Measurements from ENCODE around the gene ISL2. TPM values are rescaled to one million over a fixed set of nuclear protein-coding genes. Genes with fewer than 3 reads are reported as not detected.

ISL2 gene
- polyA plus RNA-seq, 12 donors, result not detected

DNA sequence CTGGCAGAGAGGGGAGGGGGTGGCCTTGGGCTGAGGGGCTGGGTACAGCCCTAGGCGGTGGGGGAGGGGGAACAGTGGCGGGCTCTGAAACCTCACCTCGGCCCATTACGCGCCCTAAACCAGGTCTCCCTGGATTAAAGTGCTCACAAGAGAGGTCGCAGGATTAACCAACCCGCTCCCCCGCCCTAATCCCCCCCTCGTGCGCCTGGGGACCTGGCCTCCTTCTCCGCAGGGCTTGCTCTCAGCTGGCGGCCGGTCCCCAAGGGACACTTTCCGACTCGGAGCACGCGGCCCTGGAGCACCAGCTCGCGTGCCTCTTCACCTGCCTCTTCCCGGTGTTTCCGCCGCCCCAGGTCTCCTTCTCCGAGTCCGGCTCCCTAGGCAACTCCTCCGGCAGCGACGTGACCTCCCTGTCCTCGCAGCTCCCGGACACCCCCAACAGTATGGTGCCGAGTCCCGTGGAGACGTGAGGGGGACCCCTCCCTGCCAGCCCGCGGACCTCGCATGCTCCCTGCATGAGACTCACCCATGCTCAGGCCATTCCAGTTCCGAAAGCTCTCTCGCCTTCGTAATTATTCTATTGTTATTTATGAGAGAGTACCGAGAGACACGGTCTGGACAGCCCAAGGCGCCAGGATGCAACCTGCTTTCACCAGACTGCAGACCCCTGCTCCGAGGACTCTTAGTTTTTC, 4.9 kb downstream of the ISL2 start:
- no peak for DNase-seq

DNA sequence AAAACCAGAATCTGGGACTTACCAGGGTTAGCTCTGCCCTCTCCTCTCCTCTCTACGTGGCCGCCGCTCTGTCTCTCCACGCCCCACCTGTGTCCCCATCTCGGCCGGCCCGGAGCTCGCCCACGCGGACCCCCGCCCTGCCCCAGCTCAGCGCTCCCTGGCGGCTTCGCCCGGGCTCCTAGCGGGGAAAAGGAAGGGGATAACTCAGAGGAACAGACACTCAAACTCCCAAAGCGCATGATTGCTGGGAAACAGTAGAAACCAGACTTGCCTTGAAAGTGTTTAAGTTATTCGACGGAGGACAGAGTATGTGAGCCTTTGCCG, 5.4 kb downstream of the ISL2 start:
- DNase-seq, result no peak

DNA sequence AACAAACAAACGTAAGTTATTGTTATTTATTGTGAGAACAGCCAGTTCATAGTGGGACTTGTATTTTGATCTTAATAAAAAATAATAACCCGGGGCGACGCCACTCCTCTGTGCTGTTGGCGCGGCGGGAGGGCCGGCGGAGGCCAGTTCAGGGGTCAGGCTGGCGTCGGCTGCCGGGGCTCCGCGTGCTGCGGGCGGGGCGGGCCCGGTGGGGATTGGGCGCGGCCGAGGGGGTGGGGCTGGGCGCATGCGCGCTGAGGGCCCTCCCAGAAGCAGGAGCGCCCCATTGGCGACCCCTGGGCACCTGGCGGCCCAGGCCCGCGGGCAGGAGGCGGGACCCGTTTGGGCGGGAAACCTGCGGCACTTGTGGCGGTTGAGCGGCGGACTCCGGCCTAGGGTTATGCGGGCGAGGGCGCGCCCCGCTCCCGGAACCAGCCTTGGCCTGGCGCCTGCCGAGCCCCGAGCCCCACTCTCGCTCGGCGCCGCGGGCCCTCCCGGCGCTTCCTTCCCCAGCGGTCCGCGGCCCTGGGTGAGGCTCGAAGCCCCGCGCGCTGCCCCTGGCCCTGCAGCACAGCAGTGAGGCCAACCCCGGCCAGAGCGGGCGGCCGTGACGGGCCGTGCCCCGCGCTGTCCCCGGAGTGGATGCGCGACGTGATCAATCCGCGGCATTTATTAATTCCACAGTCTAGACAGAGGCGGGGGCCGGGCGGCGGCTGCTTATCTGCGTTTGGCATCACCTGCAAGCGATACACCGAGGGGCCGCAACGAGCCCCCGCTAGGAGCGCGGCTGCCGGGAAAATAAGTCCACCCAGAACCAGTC, 6.0 kb downstream of the ISL2 start:
- no peak for DNase-seq

DNA sequence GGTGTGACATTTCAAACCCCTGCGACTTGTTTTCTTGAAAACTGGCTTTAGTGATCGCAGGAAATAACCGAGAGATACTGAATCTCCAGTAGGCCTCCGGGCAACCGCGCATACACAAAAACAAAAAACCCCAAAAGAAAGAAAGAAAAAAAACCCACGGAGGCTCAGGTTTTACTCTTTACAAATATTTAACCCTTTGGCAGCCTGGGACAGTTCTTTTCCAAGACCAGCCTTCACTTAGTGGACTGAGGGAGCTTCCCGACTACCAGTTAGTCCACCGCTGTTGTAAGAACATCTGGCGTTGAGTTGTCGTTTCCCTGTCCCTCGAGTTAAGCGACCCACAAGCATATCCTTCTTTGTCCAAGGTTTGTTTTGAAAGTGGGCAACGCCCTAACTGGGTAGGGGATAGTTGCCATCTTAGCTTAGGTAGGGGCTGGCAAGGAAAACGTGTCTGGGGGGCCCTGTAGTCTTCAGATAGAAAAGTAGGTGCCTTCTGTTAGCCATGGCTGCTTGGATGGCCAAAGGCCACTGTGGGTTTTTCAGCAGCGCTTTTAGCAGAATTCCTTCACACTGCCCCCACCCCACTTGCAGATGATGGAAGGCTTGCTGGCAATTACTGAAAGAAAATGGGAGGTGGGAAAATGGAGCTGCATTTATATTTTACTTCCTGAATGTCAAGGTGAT, 6.9 kb downstream of the ISL2 start:
- DNase-seq, result no peak

DNA sequence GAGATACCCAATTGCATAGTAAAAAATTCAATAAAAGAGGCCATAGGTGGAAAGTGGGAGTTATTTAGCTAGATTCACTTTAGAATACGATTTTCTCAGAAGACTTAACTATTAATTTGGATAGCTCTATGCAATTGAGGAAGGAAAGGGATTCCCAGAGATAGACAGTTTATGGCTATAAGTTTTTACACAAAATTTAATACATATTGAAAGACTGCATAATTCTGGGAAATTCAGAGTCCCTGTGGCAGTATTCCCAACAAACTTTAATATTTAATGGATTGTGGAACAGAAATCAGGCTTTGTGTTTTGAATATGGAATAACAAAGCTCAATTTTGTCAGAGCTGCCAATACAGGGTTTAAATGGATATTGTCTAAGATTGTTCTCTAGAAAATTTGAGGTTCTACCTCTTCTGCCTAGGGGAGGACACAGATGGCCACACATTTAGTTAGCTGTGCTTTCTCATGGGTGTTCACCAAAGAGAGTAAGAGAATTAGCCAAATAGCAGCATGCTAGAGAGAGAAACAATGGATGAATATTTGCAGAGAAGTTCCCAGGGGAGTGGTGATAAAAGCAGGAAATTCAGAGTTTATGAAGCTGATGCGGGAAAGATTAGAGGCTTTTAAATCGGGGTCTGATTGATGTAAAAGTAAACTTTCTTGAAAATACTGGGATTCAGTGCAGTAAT, 8.5 kb downstream of the ISL2 start:
- DNase-seq, result no peak

DNA sequence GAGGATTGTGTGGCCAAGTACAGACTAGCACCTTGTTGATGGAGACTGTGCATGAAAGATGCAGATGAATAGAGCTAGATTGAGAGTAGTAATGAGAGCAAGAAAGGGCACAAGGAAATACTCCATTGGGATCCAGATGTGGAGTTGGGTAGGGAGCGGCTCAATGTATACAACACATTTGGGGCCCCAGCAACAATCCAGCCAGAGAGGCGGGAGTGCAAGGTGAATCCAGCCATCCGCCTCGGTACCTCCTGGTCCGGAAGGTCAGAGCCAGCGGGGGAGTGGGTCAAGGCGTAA, 9.0 kb downstream of the ISL2 start:
- no peak for DNase-seq

DNA sequence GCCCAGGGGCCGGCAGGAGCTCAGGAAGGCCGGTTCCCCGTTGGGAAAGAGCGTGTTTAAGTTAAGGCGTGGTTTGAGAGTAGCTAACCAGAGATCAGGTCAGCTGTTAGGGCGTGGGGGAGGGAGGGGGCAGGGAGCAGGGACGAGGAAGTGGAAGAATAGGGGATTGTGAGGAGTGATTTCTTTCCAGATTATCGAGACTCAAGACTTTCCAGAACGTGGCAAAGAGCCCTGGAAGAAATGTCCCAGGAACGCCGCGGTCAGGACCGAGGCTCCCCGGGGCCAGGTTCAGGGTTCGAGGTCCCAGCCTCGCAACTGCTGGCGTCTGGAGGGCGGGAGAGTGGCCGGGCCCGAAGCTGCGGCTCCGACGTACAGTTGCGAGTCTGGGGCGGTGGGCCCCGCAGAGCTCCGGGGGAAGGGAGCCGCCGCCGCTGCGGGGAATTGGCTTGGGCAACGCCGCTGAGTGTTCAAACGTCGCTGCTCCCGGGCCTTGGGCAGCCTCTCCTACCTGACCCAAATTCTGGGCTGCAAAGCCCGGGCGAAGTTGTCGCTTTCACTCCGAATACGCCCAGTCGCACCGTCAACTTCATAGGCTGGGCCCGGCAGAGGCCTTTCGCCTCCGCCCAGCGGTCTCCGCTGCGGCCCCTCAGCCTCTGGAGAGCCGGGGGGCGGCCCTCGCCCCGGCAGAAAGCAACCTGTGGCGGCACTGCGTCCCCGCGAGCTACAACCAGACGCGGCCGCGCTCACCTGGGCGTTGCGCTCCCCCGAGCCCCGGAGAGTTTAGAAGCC, 9.5 kb downstream of the ISL2 start:
- DNase-seq, result no peak

DNA sequence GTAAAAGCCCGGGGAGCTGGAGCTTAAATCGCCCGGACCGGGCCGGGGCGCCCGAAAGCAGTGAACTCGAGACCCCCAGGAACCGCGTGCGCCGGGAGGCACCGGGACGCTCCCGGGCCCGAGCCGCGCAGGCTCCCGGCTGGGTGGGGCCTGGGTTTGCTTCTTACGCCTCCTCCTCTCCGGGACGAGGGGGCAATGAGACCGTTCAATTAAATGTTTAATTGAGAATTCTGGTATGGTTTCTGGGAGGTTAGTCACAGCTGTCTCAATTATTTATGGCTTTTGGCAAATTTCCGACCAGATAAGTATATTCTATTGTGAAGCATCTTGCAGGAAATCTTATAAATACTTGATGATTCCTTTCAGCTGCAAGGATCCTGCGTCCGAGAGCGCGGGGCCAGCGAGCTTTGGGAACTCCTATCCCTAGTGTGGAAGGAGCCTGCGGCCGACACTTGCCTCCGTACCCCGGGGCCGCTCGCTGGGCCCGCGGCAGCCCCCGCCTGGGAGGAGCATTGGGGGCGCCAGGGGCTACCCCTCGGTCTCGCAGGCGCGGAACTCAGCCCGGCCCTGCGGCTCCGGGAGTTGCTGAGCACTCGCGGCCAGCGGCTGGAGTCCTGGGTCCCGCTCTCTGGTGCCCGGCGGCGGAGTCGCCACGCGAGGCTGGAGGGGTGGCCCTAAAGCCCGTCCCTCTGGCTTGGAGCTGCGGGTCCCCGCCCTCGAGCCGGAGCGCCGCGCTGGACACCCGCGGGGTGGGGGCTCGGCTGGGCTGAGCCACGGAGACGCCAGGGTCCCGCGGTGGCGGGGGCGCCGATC, 10.3 kb downstream of the ISL2 start:
- DNase-seq, result no peak

DNA sequence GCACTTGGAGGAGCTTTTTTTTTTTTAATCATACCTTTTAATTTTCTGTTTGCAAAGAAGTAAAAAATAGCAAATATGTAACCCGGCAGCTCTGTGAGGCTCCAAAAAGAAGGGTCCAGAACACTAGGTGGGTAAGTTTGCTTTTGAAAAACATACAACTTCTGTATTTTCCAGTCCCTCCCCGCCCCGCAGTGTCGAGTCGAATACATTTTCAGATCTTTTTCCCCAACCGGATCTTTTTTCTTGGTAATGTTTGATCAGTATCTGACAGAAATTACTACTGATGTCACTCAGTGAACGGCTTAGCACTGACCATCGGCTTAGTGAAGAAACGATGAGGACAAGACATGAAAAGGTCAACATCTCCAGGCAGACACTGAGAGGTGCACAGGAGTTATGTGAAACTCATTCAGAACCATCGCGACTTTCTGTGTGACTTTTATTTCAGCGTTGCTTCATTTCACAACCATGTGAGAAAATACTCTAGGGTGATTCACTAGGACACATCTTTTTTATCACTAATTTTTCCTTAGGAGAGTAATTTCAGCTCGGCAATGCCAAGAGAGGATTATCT, 11.0 kb downstream of the ISL2 start:
- DNase-seq, result no peak

DNA sequence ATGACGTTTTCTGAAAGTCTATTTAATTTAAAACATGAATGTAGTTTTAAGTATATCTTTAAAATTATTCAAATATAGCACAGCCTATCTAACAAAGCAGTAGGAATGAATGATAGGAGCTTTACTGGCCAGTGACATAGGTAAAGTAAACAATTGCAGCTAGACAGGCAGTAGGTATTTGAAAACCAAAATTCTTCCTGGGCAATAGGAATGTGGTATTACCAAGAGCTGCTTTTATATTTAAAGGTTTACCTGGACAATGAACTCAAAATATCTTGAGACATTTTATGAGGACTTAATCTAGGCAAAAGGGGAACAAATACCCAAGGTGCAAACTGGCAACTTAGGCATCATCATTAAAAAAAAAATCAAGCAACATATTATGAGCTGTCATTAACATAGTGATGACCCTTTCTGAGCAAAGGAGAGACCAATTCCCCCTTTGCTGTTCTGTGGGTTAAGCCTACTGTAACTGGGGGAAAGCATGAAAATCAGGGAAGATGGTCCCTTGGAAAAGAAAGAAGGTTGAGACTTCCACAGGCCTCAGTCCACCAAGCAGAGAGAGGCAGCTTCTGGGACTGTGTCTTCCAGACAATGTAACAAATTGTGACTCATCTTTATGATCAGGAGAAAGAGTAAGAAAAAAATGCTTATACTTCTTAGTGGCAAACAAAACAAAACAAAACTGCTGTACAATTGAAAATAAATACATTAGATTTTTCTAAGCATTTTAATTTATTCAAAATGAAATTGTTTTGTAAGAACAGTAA, 12.9 kb downstream of the ISL2 start:
- no peak for DNase-seq

DNA sequence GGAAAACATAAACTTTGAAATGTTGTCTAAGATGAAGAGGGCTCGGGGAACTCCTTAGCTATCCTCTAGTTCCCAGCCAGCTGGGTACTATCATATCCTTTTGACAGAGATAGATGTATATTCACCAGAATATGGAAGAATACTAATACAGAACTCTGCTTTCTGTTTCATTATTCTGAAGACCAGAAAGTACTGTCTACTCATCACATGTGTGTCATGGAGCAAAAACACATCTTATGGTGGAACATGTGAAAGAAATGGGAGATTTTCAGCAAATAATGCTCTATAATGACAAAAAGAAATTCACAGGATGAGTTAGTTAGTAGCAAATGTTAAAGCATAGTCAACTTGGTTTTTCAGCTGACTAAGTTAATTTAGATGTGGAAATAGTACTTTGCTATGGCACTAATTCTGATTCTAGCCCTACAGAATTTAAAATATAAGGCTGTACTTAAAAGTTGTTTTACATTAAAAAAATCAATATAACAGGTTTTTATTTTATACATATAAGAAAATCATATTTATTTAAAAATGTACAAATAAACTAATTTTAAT, 16.5 kb downstream of the ISL2 start:
- no peak for DNase-seq

DNA sequence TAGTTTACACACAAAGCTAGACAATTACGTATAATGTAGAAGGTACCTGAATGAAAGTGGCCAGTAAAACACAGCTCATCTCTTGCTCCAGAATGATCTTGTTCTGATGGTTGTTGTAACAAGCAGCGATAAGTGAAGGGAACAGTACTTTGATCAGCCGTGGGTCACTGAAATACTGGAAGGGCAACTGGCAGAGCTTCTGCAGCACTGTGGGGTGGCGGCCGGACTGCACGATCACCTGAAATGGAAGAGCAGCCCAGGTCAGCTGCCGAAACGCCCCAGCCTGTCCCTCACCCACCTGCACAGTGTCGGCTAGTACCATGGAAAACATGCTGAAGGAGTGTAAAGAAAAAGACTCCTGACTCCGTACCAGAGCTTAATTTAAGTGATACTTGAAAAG, 17.3 kb downstream of the ISL2 start:
- DNase-seq, result no peak

DNA sequence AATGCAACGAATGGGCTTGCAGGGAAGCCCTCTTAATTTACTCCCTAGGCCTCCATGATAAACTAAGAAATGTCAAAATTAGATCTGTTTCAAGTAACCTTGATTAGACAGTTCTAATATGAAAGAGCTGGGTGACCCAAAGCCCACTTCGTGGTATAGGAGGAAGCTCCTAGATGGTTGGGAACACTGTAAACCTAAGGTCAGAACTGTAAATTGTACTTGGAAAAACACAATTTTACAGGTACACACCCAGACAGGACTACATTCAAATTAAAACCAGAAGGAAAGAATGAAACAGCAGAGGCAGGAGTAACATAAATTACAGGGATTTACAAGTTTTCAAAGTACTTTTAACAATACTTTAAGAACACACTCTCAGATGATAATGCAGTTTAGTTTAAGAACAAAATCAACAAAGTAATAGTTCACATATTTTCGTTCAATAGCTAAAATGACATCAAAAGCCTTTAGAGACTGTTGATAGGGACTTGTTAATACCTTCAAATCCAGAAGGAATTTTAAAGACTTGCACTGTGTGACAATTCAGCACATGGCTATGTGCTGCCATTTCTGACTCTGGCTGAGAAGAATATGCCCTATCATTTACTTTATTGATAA, 18.4 kb downstream of the ISL2 start:
- no peak for DNase-seq

DNA sequence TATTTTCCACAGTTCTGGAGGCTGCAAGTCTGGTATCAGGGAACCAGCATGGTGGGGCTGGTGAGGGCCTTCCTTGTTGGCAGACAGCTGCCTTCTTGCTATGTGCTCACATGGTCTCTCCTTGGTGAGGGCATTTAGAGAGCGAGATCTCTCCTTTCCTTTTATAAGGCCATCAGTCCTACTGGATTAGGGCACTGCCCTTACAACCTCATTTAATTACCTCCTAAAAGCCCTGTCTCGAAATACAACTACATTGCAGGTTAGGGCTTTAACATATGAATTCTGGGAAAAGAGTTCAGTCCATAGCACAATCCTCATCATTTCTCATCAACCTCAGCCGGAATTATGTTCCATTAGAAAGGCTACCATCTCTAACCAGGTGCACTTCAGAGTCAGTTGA, 21.9 kb downstream of the ISL2 start:
- DNase-seq, result no peak

DNA sequence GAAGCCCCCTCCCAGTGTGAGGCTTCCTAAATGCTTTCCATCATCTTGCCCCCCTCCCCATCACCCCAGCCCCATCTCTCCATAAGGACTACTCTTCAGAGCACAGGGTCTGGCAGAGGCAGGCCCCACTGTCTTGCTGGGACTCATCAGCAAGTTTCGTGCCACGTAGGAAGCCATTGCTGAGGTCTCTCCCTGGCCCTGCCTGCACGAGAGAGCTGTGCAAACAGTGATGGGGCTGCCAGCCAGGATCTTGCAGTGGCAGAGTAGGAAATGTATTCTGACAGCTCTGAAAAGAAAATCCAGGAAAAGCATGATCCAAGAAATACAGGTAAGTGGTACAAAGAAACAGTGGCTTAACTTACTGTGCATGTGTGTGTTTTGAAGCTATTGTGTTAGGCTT, 22.6 kb downstream of the ISL2 start:
- DNase-seq, result no peak

DNA sequence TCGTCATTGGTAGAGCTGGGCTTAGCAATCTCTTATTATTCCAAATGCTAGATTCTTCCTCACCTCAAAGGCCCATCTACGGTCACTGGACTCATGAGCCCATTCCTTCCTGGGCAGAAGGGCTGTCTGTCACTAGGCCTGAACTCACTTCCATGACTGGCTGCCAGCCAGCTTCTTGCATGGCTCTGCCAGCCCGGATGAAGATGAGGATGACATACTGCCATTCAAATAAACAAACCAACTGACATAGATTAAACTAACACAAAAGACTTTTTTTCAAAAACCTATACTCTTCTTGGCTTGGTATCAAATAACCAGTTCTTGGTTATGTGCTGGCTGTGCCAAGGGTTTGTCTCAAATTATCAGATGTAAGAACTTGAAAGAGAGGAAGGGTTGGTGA, 23.8 kb downstream of the ISL2 start:
- no peak for DNase-seq

DNA sequence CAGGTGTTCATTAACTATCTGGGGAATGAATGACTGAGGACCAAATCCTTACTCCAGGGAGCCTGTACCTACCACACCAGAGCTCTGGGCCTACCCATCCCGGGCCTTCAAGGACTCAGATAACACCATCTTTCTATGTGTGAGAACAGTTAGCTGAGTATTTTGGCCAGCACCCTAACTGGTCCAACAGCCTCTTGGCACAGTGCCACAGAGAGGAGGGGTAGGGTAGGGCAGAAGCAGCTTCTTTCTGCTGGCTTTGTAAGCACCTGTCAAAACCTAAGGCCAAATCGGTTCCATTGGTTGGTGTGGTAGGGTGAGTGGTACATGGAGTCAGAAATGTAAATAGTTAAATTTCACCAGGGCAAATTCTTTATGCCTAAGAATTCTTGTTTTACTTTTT, 26.7 kb downstream of the ISL2 start:
- DNase-seq, result no peak

DNA sequence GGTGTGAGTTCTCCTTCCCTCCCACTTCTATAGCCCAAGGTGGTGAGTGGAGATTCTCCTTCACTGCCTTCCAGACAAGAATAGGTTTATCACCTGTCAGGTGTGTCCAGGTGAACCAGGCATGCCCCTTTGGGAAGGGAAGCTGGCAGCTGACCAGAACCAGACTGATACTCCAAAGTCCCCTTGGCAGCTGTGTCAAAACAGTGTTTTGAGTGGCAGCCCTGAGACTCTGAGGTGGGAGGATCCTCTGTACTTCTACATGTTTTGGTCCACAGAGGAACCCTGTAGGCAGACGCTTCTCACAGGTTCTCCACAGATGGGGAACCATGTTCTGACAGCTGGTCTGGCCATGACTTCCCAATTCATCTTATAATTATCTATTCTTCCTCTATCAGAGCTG, 30.1 kb downstream of the ISL2 start:
- DNase-seq, result no peak

DNA sequence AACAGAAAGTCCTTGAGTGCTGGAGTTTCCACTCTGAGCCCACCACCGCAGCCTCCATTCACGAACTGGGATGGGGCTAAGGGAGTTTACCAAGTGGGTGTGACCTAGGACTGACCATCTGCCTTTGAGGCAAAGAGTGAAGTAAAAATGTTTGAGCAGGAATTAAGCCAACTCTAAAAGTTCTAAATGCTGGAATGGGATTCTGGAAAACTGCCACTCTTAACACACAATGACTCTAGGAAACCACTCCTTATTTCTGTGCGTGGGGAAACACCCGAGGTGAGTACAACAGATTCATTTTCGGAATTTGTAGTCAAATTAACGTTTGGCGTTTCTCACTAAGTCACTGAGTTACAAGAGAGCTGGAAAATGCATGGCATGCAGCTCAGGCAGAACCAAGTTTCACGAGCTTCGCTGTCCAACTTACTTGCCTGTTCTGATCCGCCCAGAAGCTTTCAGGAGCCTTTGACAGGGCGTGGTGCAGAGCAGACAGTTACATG, 31.6 kb downstream of the ISL2 start:
- no peak for DNase-seq

Data from muscle of arm (tissue), 12 donors.